PC-3 (cell line): Measurements from ENCODE around the gene GHITM. TPM values are rescaled to one million over a fixed set of nuclear protein-coding genes. Genes with fewer than 3 reads are reported as not detected.

Experiments used
- ATAC-seq: fragments of 200-7000 bp; cut with Tn5 transposase; 2 replicates; pipeline ENCODE4 v1.9.1; 2020; ENCODE audit warnings: mild to moderate bottlenecking, moderate library complexity
- BruUV-seq: library from RNA; stranded (reverse); fragments of 400-500 nt; replicated peaks from 2 replicates; lab custom pipeline; 2021; lab: Mats Ljungman, UMichigan
- CTCF ChIA-PET: fragments of 300-600 bp; sonication (Branson Sonifier 250); formaldehyde crosslinking; loops from one replicate; lab custom pipeline; 2022; ENCODE audit warnings: antibody characterized with exemption; lab: Charles Lee
- POLR2A ChIA-PET: fragments of 300-600 bp; sonication (Branson Sonifier 250); formaldehyde crosslinking; loops from one replicate; lab custom pipeline; 2022; ENCODE audit warnings: antibody characterized with exemption; ENCODE audit not compliant: unreplicated experiment; lab: Charles Lee
- DNase-seq: peaks from one replicate; pipeline ENCODE4 v3.0.0-alpha.2; 2015
- H2AFZ ChIP-seq: fragments of 300-600 bp; sonication (generic); 2 replicates; pipeline ENCODE4 v1.6.0; 2016; ENCODE audit warnings: antibody characterized with exemption, low read length
- H3F3A ChIP-seq: fragments of 300-600 bp; sonication (generic); one replicate; pipeline ENCODE4 v1.6.0; 2017; ENCODE audit warnings: antibody characterized with exemption, low read length, control low read depth, mild to moderate bottlenecking; ENCODE audit not compliant: unreplicated experiment
- H3K27ac ChIP-seq: fragments of 300-600 bp; sonication (generic); 2 replicates; pipeline ENCODE4 v1.5.1; 2016; ENCODE audit warnings: mild to moderate bottlenecking, low read length
- H3K27me3 ChIP-seq: fragments of 300-600 bp; sonication (generic); 2 replicates; pipeline ENCODE4 v1.6.1; 2016; ENCODE audit warnings: low read length, mixed read lengths
- H3K36me3 ChIP-seq: fragments of 300-600 bp; sonication (generic); 2 replicates; pipeline ENCODE4 v1.6.1; 2016; ENCODE audit warnings: low read depth, mixed run types, low read length, mixed read lengths
- H3K4me1 ChIP-seq: fragments of 300-600 bp; sonication (generic); 2 replicates; pipeline ENCODE4 v1.5.1; 2016; ENCODE audit warnings: low read length; ENCODE audit not compliant: insufficient read depth
- H3K4me2 ChIP-seq: fragments of 300-600 bp; sonication (generic); 2 replicates; pipeline ENCODE4 v1.6.0; 2016; ENCODE audit warnings: low read length
- H3K4me3 ChIP-seq: fragments of 300-600 bp; sonication (generic); 2 replicates; pipeline ENCODE4 v1.5.1; 2016; ENCODE audit warnings: mild to moderate bottlenecking, low read length, mixed read lengths
- H3K79me2 ChIP-seq: fragments of 300-600 bp; sonication (generic); 2 replicates; pipeline ENCODE4 v1.6.1; 2017; ENCODE audit warnings: low read length, mixed read lengths
- H3K9ac ChIP-seq: fragments of 300-600 bp; sonication (generic); 2 replicates; pipeline ENCODE4 v1.6.0; 2016; ENCODE audit warnings: mild to moderate bottlenecking, low read length
- H3K9me2 ChIP-seq: fragments of 300-600 bp; sonication (generic); replicated peaks from 2 replicates; pipeline ENCODE4 v1.6.1; 2016; ENCODE audit warnings: mixed run types, low read length, mixed read lengths
- H3K9me3 ChIP-seq: fragments of 300-600 bp; sonication (generic); 2 replicates; pipeline ENCODE4 v1.6.1; 2016; ENCODE audit warnings: low read length, mixed read lengths
- H4K20me1 ChIP-seq: fragments of 300-600 bp; sonication (generic); 2 replicates; pipeline ENCODE4 v1.6.1; 2016; ENCODE audit warnings: low read length, mixed read lengths
- EZH2 ChIP-seq: fragments of 300-600 bp; sonication (generic); IDR thresholded peaks from one replicate; pipeline ENCODE4 v1.6.1; 2017; ENCODE audit warnings: antibody characterized with exemption, mild to moderate bottlenecking, low read length; ENCODE audit not compliant: unreplicated experiment
- EZH2phosphoT487 ChIP-seq: fragments of 300-600 bp; sonication (generic); IDR thresholded peaks from 2 replicates; pipeline ENCODE4 v1.6.1; 2018; ENCODE audit warnings: mild to moderate bottlenecking, antibody characterized with exemption, low read length, borderline replicate concordance
- intact Hi-C: fragments of 100-400 bp; cut with micrococcal nuclease; formaldehyde crosslinking; loops from 2 replicates; pipeline ENCODE4 v1.9.0; 2023
- total RNA-seq: library from RNA; depleted of rRNA; stranded (reverse); fragments of >200 nt; gene quantifications from 2 replicates; pipeline ENCODE4 v1.2.3, GENCODE V29; 2014
- TF ChIP-seq, protein P1 (sequence below): fragments of 300-600 bp; sonication (generic); conservative IDR thresholded peaks from 2 replicates; pipeline ENCODE4 v1.5.1; 2017; ENCODE audit warnings: antibody characterized with exemption, low read depth, mild to moderate bottlenecking, low read length

The GHITM gene
- total RNA-seq, 1 experiment from 2014 or later: 211 TPM

DNA sequence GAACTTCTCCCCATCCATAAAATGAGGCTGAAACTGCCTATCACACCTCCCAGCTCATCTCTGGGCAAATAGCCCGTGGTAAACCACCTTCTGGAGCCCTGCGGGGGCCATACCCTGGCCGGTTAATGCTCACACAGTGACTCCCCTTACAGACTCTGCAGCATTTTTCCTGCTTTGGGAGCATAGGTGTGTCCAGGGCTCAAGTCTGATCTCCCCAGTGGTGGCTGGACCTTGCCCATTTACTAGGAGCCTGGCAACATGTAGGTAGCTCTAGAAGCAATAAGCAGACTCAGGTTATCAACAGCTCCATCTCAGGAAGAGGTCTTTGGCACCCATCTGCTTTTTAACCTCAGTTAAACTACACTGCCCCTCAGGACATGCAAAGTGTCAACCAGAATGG is 49.5 kb downstream of the GHITM start:
- no peak overlapping the region for H3K27ac ChIP-seq
- POLR2A ChIA-PET: no interaction called here
- CTCF ChIA-PET: no interaction called here
- DNase-seq: no peak
- no peaks in the 10 kb centered on the region for H3K9me3 ChIP-seq
- no peaks in the 10 kb centered on the region for H3K79me2 ChIP-seq
- no peaks in the 10 kb centered on the region for H3K4me1 ChIP-seq
- no peaks in the 10 kb centered on the region for H3K36me3 ChIP-seq
- H3K9me2 ChIP-seq: no peaks in the 10 kb centered on the region
- no peaks in the 10 kb centered on the region for H3F3A ChIP-seq
- no TSS peak for BruUV-seq
- H4K20me1 ChIP-seq: no peaks in the 10 kb centered on the region
- TF ChIP-seq EZH2 (no peak), EZH2phosphoT487 (no peak)
- TF ChIP-seq, protein P1, sequence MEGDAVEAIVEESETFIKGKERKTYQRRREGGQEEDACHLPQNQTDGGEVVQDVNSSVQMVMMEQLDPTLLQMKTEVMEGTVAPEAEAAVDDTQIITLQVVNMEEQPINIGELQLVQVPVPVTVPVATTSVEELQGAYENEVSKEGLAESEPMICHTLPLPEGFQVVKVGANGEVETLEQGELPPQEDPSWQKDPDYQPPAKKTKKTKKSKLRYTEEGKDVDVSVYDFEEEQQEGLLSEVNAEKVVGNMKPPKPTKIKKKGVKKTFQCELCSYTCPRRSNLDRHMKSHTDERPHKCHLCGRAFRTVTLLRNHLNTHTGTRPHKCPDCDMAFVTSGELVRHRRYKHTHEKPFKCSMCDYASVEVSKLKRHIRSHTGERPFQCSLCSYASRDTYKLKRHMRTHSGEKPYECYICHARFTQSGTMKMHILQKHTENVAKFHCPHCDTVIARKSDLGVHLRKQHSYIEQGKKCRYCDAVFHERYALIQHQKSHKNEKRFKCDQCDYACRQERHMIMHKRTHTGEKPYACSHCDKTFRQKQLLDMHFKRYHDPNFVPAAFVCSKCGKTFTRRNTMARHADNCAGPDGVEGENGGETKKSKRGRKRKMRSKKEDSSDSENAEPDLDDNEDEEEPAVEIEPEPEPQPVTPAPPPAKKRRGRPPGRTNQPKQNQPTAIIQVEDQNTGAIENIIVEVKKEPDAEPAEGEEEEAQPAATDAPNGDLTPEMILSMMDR: no peak
- H3K9ac ChIP-seq: no peak overlapping the region
- no peak overlapping the region for H3K4me2 ChIP-seq
- H3K27me3 ChIP-seq: peaks cover 24% of the 10 kb centered on the region
- intact Hi-C loops: no loop called here
- no peak overlapping the region for H2AFZ ChIP-seq
- H3K4me3 ChIP-seq: no peak overlapping the region
- ATAC-seq: no peak

DNA sequence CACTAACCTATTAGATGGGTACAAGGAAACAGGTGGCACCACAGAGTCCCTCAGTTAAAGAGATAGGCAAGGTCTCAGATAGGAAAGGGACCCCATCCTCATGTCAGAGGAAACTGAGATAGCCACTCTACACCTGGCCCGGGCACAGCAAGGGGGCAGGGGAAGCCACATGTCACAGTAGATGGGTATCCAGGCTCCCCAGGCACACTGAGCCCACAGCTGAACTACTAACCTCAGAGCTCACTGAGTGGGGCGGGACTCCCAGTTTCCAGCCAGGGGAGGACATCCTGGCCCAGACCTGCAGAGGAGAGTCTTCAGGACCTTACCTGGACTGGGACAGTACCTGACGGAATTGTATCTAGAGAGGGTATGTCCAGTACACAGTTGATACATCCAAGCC is 51.3 kb downstream of the GHITM start:
- Histone ChIP-seq H3K9ac (no peak overlapping the region), H3K9me3 (no peaks in the 10 kb centered on the region), H2AFZ (no peak overlapping the region), H3K4me1 (no peaks in the 10 kb centered on the region), H3K79me2 (no peaks in the 10 kb centered on the region), H3K9me2 (no peaks in the 10 kb centered on the region), H3K27me3 (peaks cover 42% of the 10 kb centered on the region), H3K27ac (no peak overlapping the region), H3F3A (no peaks in the 10 kb centered on the region), H4K20me1 (no peaks in the 10 kb centered on the region), H3K4me2 (no peak overlapping the region), H3K36me3 (no peaks in the 10 kb centered on the region), H3K4me3 (no peak overlapping the region)
- POLR2A ChIA-PET: no interaction called here
- TF ChIP-seq, protein P1: no peak
- TF ChIP-seq EZH2: no peak
- no peak for TF ChIP-seq EZH2phosphoT487
- DNase-seq (no peak), ATAC-seq (no peak)
- CTCF ChIA-PET: no interaction called here
- intact Hi-C loops: no loop called here
- no TSS peak for BruUV-seq

DNA sequence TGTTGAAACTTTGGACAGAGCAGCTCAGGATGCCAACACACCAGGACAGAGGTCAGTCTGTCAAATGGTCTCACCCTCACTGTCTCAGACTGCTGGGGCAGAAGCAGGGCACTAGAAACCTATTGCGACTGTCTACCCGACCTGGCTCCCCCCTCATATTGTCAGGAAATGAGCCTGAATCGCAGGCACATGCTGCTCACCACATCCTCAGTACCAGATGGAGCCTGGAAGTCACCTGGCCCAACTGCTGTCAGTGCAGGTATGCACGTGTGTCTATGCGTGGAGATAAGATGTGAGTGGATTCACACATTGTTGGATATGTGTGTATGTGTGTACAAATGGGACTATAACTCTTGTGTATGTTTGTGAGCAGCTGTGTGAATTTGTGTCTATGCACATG is 51.8 kb downstream of the GHITM start:
- Histone ChIP-seq H3F3A (no peaks in the 10 kb centered on the region), H3K4me3 (no peak overlapping the region), H3K9me2 (no peaks in the 10 kb centered on the region), H2AFZ (no peak overlapping the region), H3K27ac (no peak overlapping the region), H3K79me2 (no peaks in the 10 kb centered on the region), H3K4me1 (no peaks in the 10 kb centered on the region), H3K9me3 (no peaks in the 10 kb centered on the region), H3K4me2 (no peak overlapping the region), H3K9ac (no peak overlapping the region), H3K36me3 (no peaks in the 10 kb centered on the region), H3K27me3 (peaks cover 46% of the 10 kb centered on the region), H4K20me1 (no peaks in the 10 kb centered on the region)
- no peak for TF ChIP-seq EZH2phosphoT487
- TF ChIP-seq, protein P1: no peak
- no peak for TF ChIP-seq EZH2
- POLR2A ChIA-PET: no interaction called here
- intact Hi-C loops: no loop called here
- no peak for ATAC-seq
- BruUV-seq: no TSS peak
- CTCF ChIA-PET: no interaction called here
- DNase-seq: no peak
